Omental fat pad (tissue), 4 donors: ENCODE data around the gene CHST8. TPM values are rescaled to one million over a fixed set of nuclear protein-coding genes. Genes with fewer than 3 reads are reported as not detected.

ENCODE experiments used
- ATAC-seq: fragments of 150-250 bp; one replicate; pipeline ENCODE4 v1.9.1; 2016; ENCODE audit warnings: mild to moderate bottlenecking, moderate library complexity; ENCODE audit not compliant: low FRiP score
- DNase-seq: peaks from one replicate; pipeline ENCODE4 v3.0.0-alpha.2; 2019; ENCODE audit warnings: low spot score
- CTCF ChIP-seq, 3 donors: fragments of 450-650 bp; IDR thresholded peaks; one replicate each; pipeline ENCODE4 v1.5.1; 2016 to 2017; ENCODE audit warnings: antibody characterized with exemption in 3 of 3, mild to moderate bottlenecking in 3 of 3, moderate library complexity in 2 of 3
- total RNA-seq, 4 donors: library from RNA; depleted of rRNA; stranded (reverse); fragments of >200 nt; gene quantifications; one replicate each; pipeline ENCODE4 v1.1.0, GENCODE V29; 2016

The CHST8 gene
- total RNA-seq, 4 donors from 2014 or later: 1.3 to 4.8 (median 1.4) TPM; not detected in 1

DNA sequence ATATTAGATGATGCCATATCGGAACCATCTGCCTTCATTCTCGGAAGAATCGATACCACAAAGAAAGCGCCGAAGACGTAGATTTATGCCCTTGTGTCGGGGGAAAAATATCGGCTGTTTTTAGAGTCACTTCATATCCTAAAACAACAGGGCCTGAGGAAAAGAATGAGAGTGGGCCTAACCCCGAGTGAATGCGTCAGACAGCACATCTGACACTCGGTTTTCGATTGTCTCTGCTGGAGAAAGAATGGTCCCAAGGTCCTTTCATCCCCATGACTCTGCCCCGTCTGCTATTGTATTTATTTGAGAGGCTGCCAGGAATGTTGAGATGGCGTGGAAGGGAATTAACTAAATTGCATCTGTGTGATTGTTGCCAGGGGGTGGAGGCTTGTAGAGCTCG lies 46.1 kb downstream of the CHST8 start:
- DNase-seq: no peak
- TF ChIP-seq CTCF (IDR thresholded peaks at IDR 0.05): no peak
- no peak for ATAC-seq

DNA sequence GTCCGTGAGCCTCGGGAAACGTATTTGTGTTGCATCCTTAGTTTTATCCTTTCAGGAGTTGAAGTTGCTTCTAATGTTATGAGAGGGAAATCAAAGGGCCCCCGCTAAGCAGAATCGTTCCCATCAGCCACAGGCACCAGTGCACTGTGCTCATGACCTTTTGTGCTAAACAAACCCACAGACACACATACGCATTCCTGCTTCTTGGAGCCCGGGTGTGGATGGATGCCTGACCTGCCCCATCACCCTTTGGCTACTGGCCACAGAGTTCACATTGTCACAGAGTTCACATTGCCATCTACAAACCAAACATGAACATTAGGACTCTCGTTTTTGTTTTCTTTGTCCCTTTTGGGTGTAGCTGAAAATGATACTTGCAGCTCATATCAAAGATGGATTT lies 47.2 kb downstream of the CHST8 start:
- ATAC-seq: no peak

DNA sequence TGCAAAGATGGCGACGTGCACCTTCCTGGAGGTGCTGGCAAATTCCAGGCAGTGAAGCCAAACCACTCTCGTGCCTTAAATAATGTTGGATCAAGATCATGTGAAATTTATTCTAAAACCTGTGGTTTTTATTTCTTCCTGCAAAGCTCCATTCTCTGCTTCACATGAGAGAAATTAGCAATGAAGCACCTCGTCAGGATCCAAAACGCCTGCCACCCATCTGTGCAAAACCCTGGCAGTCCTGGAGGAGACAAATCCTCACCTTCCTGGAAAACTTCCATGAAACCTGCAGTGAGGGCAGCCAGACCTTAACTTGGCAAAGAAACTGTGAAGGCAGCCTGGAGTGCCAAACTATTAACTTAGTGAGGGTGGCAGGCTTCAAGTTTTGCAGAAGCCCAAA lies 47.6 kb downstream of the CHST8 start:
- no peak for TF ChIP-seq CTCF (IDR thresholded peaks at IDR 0.05)
- DNase-seq (no peak), ATAC-seq (no peak)

More for the DNA sequence above, 47.2 kb downstream of the CHST8 start:
- TF ChIP-seq CTCF (IDR thresholded peaks at IDR 0.05): no peak
- DNase-seq: no peak

DNA sequence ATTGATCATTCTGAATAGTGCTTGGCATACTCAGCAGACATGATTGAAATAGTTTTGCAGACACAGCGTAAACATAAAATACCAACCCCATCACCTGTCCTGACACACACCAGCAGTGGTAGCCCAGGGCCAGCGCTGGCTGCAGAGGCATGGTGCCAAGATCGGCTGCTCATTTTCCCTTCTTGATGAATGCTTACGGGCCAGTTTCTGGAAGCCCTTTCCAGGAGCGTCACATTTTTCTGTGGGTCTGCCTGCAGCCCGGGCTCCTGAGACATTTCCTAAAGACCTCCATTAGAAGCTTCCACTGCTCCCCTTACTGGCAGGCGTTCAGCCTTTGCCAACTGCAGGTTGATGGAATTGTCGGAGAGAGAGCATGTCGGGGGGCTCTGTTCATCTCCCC lies 48.6 kb downstream of the CHST8 start:
- ATAC-seq (no peak), DNase-seq (no peak)
- TF ChIP-seq CTCF (IDR thresholded peaks at IDR 0.05): no peak

DNA sequence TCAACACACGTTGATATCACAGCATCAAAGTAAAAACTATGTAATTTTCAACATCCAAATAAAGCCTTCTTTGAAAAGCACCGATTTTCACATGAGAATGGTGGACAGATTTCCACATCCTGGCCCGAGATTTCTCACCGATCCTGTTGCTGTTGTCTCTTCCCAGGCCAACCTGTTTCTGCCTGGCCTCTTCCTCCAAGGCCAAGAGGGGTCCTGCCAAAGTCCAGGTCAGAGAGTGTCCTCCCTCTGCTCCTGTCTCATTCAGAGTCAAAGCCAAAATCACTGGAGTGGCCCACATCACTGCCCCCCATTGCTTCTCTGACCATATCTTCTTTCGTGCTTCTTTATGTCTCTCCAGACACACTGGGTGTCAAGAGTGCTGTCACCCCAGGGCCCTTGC lies 49.5 kb downstream of the CHST8 start:
- DNase-seq: no peak
- TF ChIP-seq CTCF (IDR thresholded peaks at IDR 0.05): no peak
- no peak for ATAC-seq

DNA sequence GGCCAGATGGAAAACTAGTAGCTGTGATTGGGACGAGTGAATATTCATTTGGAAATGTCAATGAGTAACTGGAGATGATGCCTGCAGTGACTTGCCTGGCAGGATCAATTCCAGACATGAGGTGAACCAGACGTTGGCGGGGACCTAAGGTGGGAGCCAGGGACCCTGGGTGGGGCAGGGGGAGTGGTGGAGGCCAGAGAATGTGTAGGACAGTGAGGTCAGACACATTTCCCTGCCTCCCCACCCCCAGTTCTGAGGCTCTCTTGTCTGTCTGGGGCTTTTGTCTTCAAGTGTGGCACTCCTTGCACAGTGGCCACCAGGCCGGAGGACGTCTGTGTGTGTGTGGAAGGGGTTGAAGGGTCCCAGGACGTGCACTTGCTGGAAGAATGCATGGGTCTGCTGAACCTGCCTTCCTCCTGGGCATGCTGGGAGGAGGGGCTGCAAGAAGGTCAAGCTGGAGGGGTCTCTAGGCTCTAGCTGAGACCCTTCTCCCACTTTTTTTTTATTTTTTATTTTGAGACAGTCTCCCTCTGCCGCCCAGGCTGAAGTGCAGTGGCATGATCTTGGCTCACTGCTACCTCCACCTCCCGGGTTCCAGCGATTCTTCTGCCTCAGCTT lies 51.6 kb downstream of the CHST8 start:
- TF ChIP-seq CTCF (IDR thresholded peaks at IDR 0.05): no peak
- DNase-seq (no peak), ATAC-seq (no peak)

DNA sequence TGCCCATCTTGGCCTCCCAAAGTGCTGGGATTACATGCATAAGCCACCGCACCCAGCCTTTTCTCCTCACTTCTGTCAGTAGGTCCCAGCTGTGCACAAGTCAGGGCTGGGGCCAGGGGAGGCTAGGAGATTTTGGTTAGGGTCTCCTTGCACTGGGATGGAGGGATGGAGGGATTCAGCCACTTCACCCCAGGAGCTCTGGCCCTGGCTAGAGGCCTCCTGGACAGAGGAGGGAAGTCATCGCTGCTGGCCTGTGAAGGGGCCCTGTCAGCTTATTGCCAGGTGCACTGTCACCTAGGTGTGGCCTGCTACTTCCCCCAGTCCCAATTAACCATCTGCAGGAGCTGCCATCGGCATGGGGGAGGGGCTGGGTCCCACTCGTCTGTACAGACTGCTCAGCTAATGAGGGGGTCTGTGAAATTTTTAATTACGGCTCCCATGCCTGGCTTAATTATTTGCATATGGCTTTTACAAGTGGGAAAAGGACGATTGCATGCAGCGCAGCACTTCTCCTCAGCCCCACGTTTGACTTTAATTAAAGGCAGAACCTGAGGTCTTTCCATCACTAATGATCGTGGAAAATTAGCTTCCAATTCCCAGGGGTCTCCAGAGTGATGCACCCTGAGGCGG lies 52.4 kb downstream of the CHST8 start:
- no peak for TF ChIP-seq CTCF (IDR thresholded peaks at IDR 0.05)
- DNase-seq (no peak), ATAC-seq (no peak)
